GM21360 (cell line): ENCODE measurements around the gene FBXO17.
"Not testable (repeated sequence)": the region's sequence is repeated elsewhere in the genome, so short reads cannot be mapped to it uniquely, and the experiment has no call there.

Source experiments
- ATAC-seq: cut with Tn5 transposase; IDR thresholded peaks from one replicate; pipeline ENCODE4 v1.9.1; 2021; ENCODE audit warnings: mild to moderate bottlenecking, moderate library complexity; ENCODE audit not compliant: unreplicated experiment

FBXO17 gene, protein sequence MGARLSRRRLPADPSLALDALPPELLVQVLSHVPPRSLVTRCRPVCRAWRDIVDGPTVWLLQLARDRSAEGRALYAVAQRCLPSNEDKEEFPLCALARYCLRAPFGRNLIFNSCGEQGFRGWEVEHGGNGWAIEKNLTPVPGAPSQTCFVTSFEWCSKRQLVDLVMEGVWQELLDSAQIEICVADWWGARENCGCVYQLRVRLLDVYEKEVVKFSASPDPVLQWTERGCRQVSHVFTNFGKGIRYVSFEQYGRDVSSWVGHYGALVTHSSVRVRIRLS

DNA sequence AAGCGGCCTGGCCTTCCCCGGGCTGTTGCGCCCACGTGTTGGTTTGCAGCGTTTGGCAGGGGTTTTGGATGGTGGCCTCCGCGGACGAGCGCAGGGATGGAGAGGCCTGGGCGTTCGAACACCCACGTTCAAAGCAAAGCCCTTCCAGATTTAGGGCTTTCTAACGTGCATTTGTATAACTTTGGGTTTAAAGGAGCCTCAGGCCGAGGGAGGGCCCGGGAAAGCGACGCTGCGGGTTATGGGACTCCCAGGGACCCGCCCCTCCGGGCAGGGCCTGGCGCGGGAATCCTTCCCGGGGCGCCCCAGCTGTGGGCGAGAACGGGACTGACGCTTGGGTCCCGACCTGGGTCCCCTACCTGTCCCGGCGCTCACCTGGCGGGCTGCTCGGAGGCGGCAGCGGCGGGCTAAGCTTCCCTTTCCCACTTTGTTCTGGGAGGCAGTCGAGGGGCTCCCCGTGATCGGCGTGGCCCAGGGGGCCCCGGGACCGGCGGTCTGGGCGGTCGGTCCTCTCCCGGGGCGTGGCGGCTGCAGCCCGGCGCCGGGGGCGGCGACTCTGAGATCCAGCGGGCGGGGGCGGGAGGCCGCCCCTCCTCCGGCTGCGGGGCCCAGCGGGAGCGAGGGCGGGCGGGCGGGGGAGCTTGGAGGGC is at the start of gene FBXO17:
TSS of gene FBXO17 (minus strand) at position 529 of the 647 bp plus-strand sequence. CDS start 25,423 bp downstream, outside the sequence.
- ATAC-seq, result no peak

- no peak for ATAC-seq
Observed at GRCh38 chr19:39024875-39025641, 49.5 kb upstream of the FBXO17 start.

DNA sequence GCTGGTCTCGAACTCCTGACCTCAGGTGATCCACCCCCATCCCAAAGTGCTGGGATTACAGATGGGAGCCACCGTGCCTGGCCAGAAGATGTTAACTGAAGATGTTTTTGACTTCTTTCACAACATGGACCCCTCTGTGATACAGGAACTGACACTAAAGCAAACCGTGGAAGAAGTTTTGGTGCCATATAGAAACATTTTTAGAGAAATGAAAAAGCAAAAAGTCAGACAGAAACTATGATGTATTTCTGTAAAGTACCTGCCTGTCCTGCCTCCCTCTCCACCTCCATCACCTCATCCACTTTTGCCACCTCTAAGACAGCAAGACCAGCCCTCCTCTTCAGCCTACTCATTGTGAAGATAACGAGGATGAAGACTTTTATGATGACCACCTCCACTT is 45.5 kb upstream of the FBXO17 start:
- ATAC-seq, result no peak

DNA sequence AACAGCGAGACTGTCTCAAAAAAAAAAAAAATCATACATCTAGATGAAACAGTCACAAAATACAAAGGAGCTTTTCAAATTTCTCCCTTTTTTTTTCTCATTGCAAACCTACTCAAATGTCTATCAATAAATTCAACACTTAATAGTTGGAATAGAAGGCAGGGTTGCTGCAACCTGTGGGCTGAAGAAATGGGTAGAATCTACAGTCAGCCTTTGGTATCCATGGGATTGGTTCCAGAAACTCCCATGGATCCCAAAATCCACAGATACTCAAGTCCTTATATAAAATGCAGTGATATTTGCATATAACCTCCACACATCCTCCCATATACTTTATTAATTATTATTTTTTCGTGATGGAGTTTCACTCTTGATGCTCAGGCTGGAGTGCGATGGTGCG is 42.1 kb upstream of the FBXO17 start:
- no peak for ATAC-seq

GRCh38 chr19:39017026-39017425 is 41.5 kb upstream of the FBXO17 start:
- ATAC-seq, result no peak

- no peak for ATAC-seq
Observed at GRCh38 chr19:39014037-39014436, 38.5 kb upstream of the FBXO17 start.

GRCh38 chr19:39009001-39009400 is 33.5 kb upstream of the FBXO17 start:
- no peak for ATAC-seq

DNA sequence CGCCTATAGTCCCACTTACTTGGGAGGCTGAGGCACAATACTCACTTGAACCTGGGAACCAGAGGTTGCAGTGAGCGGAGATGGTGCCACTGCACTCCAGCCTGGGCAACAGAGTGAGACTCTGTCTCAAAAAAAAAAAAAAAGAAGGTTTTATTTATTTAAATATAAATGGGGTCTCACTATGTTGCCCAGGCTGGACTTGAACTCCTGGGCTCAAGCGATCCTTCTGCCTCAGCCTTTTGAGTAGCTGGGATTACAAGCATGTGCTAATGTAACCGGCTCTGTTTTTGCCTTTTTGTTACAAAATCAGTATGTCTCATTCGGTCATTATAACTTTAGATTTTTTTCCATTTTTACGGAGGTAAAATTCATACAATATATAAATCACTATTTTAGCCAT is 32.6 kb upstream of the FBXO17 start:
- no peak for ATAC-seq

DNA sequence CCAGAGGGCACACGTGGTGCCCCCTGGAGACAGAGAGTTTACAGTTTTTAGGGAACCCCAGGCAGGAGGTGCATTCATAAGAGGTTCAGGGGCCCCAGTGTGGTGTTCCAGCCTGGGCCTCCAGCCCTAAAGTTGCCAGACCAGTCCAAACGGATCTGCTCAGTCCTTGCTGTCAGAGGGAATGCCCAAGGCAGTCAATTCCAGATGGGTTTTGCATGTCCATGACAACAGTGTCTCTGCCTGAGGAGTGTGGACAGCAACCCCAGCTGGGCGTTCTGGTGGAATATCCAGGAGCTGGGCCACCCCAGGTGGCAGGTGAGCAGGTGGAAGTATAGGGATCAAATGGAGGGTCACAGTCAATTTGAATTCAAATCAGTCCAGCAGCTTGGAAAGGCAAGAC is 31.6 kb upstream of the FBXO17 start:
- no peak for ATAC-seq

DNA sequence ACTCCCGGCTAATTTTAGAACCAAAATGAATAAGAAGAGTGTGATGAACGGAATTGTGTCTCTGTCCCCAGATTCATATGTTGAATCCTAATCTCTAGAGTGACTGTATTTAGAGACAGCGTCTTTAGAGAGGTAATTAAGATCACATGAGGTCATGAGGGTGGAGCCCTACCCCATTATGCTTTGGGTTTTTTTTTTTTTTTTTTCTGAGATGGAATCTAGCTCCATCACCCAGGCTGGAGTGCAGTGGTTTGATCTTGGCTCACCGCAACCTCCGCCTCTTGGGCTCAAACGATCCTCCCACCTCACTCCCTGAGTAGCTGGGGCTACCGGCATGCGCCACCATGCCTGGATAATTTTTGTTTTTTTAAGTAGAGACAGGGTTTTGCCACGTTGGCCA is 28.9 kb upstream of the FBXO17 start:
- no peak for ATAC-seq

- ATAC-seq, result no peak
Observed at GRCh38 chr19:39003796-39004195, 28.3 kb upstream of the FBXO17 start.

GRCh38 chr19:39003188-39003587 is 27.6 kb upstream of the FBXO17 start:
- ATAC-seq, result no peak

DNA sequence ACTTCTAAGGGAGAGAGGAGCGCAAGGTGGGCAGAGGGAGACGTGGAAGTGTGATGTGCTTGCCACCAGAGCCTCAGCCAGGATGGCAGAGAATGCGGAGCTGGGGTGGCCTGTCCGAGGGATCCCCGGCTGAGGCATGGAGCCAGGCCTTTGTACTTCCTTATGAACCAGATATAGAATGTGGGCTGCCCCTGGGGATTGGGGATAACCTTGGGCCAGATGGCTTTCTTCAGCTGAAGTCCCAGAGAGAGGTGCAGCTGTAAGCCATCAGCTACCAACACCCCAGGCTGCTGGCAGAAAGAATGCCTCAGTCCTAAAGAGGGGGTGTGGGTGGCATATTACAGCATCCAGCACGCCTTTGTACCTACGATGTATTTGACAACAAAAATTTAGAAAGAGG is 25.5 kb upstream of the FBXO17 start:
- ATAC-seq, result no peak

DNA sequence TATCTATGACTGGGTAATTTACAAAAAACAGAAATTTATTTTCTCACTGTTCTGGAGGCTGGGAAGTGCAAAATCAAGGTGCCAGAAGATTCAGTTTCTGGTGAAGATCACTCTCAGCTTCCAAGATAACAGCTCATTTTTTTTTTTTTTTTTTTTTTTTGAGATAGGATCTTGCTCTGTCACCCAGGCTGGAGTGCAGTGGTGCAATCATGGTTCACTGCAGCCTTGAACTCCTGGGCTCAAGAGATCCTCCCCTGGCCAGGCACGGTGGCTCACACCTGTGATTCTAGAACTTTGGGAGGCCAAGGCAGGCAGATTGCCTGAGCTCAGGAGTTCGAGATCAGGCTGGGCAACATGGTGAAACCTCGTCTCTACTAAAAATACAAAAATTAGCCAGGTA is 22.0 kb upstream of the FBXO17 start:
- ATAC-seq, result not testable (repeated sequence)

DNA sequence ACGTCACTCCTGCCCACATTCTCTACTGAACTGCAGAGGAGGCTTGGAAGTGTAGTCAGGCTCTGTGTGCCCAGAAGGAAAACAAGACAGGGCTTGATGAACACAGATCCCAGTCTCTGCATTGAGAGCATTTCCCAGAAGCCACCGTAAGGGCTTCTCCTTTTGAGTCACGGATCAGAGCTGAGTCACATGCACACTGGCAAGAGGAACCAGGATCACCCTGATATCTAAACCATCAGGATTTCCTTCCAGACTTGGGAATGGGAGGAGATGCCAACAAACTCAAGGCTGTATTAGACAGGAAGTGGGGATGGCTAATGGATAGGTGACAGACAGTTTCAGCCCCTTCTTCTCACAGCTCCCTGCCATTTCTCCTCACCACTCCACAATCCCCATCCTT is 17.7 kb upstream of the FBXO17 start:
- ATAC-seq, result no peak

DNA sequence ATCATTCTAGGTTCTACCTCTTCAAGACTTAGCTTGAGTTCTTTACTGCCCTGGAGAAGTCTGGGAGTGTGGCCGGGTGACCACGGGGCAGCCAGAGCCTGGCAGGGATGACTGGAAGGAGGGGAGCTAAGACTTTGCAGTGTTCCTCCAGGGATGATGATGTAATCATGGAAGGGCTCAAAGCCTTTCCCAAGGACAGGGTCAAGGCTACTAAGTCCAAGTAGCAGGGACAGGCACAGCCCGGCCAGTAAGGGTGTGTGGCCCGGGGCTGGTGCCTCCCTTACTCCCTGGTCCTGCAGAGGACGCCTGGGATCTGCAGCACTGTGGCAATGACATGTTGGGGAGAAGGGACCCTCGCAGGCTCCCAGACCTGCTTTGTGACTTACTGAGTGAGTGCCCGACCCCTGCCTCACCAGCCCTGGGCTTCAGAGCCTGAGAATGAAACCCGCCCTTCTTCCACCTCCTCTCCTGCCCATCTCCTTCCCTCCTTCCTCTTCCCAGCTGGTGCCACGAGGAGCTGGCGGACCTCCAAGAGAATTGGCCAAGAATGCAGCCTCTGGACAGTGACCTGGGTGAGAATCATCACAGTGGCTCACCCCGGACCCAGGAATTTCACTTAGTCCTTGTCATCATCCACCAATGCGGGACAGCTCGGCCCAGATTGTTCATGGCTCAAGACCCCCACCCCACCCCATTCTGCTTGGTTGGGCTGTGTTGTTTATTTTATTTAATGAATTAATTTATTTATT is 15.6 kb upstream of the FBXO17 start:
- no peak for ATAC-seq

DNA sequence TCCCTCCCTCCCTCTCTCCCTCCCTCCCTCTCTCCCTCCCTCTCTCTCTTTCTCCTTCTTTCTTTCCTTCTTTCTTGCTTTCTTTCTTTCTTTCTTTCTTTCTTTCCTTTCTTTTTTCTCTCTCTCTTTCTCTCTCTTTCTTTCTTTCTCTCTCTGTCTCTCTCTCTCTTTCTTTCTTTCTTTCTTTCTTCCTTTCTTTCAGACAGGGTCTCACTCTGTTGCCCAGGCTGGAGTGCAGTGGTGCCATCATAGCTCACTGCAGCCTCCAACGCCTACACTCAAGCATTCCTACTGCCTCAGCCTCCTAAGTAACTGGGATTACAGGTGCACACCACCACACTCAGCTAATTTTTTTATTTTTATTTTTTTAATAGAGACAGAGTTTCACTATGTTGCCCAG is 14.1 kb upstream of the FBXO17 start:
- not testable (repeated sequence) for ATAC-seq

DNA sequence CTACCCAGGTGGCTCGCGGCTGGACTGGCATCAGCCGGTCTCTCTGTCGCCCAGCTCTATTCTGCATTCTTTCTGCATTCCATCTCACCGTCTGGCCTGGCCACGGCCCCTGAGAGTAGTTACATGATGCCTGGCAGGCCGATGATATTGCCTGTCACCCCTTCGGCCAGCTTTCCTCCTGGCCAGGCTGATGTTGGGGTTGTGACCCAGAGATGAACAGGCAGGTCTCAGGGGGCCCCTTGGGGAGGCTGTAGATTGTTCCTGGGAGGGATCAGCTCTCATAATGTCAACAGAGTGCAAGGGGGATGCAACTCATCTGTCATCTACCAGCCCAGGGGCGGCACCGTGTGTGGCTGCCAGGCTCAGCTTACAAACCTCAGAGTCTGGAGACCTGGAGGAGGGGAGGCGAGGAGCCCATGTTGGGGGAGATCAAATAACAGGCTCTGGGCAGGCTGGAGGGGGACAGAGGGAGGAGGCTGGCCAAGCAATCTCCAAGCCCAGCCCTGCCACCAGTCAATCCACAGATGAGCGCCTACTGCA is 13.6 kb upstream of the FBXO17 start:
- no peak for ATAC-seq

DNA sequence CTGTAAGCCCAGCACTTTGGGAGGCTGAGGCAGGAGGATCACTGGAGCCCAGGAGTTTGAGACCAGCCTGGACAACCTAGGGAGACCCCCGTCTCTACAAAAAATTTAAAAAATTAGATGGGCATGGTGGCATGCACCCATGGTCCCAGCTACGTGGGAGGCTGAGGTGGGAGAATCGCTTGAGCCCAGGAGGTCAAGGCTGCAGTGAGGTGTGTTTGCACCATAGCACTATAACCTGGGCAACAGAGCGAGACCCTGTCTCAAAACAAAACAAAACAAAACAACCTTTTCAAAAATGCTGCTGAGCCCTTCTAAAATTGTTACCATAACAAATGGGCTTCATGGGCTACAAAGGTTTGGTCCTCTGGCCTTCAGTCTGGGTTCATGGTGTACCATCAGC is 13.1 kb upstream of the FBXO17 start:
- not testable (repeated sequence) for ATAC-seq

- ATAC-seq, result not testable (repeated sequence)
Observed at GRCh38 chr19:38987745-38988144, 12.2 kb upstream of the FBXO17 start.

DNA sequence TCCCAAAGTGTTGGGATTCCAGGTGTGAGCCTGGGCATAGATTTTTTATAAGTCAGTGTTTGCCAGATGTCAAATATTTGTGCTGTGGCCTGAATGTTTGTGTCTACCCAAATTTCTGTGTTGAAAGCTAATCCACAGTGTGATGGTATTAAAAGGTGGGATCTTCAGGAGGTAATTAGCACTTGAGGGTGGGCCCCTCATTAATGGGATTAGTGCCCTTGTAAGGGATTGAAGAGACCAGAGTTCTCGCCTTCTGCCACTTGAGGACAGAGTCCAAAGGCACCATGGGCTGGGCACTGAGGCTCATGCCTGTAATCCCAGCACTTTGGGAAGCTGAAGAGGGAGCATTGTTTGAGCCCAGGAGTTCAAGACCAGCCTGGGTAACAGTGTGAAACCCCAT is 9.7 kb upstream of the FBXO17 start:
- no peak for ATAC-seq
